Activated CD8-positive, alpha-beta memory T cell treated with anti-CD3 and anti-CD28 coated beads, Interleukin-2, amount 10 ng/mL, durations not matched to agents 7 days and 5 days (primary cell): ENCODE measurements around the gene CSNK1A1. TPM values are rescaled to one million over a fixed set of nuclear protein-coding genes. Genes with fewer than 3 reads are reported as not detected.

ENCODE experiments used
- ATAC-seq: fragments of 150-1000 bp; cut with Tn5 transposase; one replicate; pipeline ENCODE4 v1.10.0; 2021; ENCODE audit warnings: moderate library complexity
- CTCF ChIA-PET: fragments of 350-600 bp; sonication (Branson Sonifier 250); formaldehyde crosslinking; loops from one replicate; lab custom pipeline; 2021; ENCODE audit warnings: antibody characterized with exemption; lab: Charles Lee
- DNase-seq: peaks from one replicate; pipeline ENCODE4 v3.0.0-alpha.2; 2020
- H3K27ac Mint-ChIP-seq: one replicate; pipeline ENCODE4 v1.8.0; 2021; ENCODE audit warnings: mild to moderate bottlenecking, mixed read lengths
- H3K27me3 Mint-ChIP-seq: one replicate; pipeline ENCODE4 v1.8.0; 2021; ENCODE audit warnings: mixed read lengths
- H3K36me3 Mint-ChIP-seq: one replicate; pipeline ENCODE4 v1.8.0; 2021; ENCODE audit warnings: mild to moderate bottlenecking, mixed read lengths
- H3K4me1 Mint-ChIP-seq: one replicate; pipeline ENCODE4 v1.8.0; 2021; ENCODE audit warnings: mixed read lengths
- H3K4me3 Mint-ChIP-seq: one replicate; pipeline ENCODE4 v1.8.0; 2021; ENCODE audit warnings: mild to moderate bottlenecking, moderate library complexity, mixed read lengths
- H3K9me3 Mint-ChIP-seq: one replicate; pipeline ENCODE4 v1.8.0; 2022; ENCODE audit warnings: low read depth, mixed read lengths
- total RNA-seq, 2 experiments: library from RNA; stranded (reverse); gene quantifications; one replicate each; pipeline ENCODE4 v1.2.3, GENCODE V29; 2021

The CSNK1A1 gene
- total RNA-seq, 2 experiments from 2014 or later, result 193 to 204 TPM

GRCh38 chr5:149492781-149493180 lies 58.5 kb downstream of the CSNK1A1 start:
- Mint-ChIP-seq H3K4me3 (no peak overlapping the region), H3K9me3 (no peaks in the 10 kb centered on the region), H3K27ac (no peak overlapping the region), H3K36me3 (peaks cover 29% of the 10 kb centered on the region), H3K4me1 (no peaks in the 10 kb centered on the region), H3K27me3 (peaks cover 3% of the 10 kb centered on the region)
- CTCF ChIA-PET, result no interaction called here
- no peak for DNase-seq
- ATAC-seq, result no peak

DNA sequence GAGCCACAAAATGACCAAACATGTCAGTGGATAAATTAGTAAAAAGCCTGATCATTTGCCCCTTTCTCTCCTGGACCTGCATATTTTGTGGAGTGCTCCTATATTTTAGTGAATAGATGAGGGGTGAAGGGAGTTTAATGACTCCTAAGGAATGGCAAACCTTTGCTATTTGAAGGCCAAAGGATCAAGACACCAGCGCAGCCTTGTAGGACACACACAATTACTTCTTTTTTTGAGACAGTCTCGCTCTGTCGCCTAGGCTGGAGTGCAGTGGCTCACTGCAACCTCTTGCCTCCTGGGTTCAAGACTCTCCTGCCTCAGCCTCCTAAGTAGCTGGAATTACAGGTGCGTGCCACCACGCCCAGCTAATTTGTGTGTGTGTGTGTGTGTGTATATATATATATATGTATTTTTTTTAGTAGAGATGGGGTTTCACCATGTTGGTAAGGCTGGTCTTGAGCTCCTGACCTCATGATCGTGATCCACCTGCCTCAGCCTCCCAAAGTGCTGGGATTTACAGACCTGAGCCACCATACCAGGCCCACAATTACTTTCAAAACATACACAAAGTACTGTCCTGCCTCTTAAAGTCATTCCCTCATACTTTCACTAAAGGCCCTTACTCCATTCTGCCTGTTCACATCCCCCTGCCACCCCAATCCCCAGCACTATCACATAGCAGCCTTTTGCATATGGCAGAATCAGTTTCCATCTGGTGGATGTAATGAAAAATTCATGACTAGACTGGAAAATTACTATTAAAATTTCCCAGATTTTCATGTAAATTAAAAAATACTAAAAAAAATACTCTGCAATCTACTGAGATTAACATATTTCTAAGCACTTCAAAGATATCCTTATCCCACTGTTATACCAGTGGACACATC lies 60.4 kb downstream of the CSNK1A1 start:
- no peak for ATAC-seq
- no peak for DNase-seq
- Mint-ChIP-seq H3K27me3 (peaks cover 3% of the 10 kb centered on the region), H3K4me1 (no peaks in the 10 kb centered on the region), H3K4me3 (no peak overlapping the region), H3K27ac (no peak overlapping the region), H3K9me3 (no peaks in the 10 kb centered on the region), H3K36me3 (peaks cover 17% of the 10 kb centered on the region)
- CTCF ChIA-PET, result interaction anchor here (1.5 kb wide), 1 partner anchor 12 kb away, joined by 4 read pairs; no protein-coding TSS in a partner anchor

DNA sequence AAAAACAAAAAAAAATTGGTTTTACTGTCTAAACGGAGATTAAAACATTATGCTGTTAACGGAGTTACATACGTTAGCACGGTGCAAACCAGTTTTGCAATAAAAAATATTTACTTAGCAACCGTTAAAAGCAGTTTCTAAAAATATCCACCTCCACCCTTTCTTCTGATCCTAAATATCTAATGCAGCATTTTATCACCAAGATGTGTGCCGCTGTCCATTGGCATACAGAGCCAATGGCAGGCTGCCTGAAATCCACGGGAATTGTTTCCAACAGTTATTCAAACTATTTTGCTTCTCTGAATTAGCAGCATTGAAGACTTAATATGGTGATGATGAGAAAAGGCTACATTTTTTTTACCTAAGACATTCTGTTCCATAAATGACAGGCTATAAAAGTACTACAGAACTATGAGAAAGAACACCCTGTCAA lies 61.6 kb downstream of the CSNK1A1 start:
- ATAC-seq (no peak), DNase-seq (no peak)
- Mint-ChIP-seq H3K36me3 (peaks cover 12% of the 10 kb centered on the region), H3K9me3 (no peaks in the 10 kb centered on the region), H3K27ac (no peak overlapping the region), H3K4me3 (no peak overlapping the region), H3K27me3 (peaks cover 3% of the 10 kb centered on the region), H3K4me1 (no peaks in the 10 kb centered on the region)
- CTCF ChIA-PET, result no interaction called here

GRCh38 chr5:149488645-149489306 lies 62.5 kb downstream of the CSNK1A1 start:
- Mint-ChIP-seq H3K4me1 (no peaks in the 10 kb centered on the region), H3K27ac (no peak overlapping the region), H3K27me3 (peaks cover 3% of the 10 kb centered on the region), H3K4me3 (no peak overlapping the region), H3K9me3 (no peaks in the 10 kb centered on the region), H3K36me3 (peaks cover 7% of the 10 kb centered on the region)
- CTCF ChIA-PET, result no interaction called here
- DNase-seq (no peak), ATAC-seq (no peak)

DNA sequence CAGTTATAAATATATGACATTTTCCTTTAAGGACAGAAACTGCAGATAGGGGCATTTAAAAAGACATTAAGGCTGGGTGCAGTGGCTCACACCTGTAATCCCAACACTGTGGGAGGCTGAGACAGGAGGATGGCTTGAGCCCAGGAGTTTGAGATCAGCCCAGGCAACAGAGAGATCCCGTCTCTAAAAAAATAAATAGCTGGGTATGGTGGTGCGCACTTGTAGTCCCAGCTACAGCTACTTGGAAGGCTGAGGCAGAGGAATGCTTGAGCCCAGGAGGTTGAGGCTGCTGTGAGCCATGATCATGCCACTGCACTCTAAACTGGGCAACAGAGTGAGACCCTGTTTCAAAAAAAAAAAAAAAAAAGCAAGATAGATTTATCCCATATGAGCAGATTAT lies 63.6 kb downstream of the CSNK1A1 start:
- ATAC-seq, result no peak

DNA sequence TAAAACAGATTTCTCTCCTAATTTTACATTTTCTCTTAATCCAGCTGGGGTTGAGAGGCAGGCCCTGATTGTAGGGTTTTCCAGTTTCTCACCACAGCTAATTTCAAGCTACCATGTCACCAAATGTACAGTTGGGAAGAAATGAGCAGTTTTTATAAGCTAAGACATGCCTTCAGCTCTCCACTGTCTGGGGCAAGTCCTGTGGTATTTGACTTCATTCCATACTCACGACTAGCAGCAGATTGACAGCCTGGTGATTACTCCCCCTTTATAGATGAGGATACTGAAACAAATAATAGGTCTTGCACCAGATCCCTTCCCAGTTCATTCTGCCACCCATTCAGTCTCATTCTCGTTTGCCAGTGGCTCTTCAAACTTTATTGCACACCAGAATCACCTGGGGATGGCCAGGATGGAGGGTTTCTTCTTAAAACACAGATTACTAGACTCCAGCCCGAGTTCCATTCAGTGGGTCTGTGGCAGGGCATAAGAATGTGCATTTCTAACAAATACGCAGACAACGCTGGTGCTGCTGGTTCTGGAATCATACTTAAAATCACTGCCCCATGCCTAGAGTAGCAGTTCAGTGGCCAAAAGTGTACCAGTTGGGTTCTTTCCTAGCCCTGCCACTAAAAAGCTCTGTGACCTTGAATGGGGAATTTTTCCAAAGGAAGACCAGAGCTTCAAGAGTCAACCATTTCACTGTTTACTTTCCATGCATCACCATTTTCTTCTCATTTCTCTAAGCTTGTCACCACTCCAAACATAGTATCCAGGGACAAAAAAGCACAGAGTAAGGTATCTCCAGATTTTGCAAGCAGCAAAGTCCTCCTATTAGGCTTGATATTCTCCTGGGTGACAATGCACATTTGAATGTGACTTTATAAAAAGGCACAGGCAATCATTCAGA lies 64.3 kb downstream of the CSNK1A1 start:
- CTCF ChIA-PET, result no interaction called here
- Mint-ChIP-seq H3K27ac (no peak overlapping the region), H3K4me3 (no peak overlapping the region), H3K9me3 (no peaks in the 10 kb centered on the region), H3K27me3 (peaks cover 5% of the 10 kb centered on the region), H3K4me1 (no peaks in the 10 kb centered on the region), H3K36me3 (no peaks in the 10 kb centered on the region)
- no peak for ATAC-seq
- DNase-seq, result no peak

More for the DNA sequence above, 63.6 kb downstream of the CSNK1A1 start:
- no peaks in the 10 kb centered on the region for H3K36me3 Mint-ChIP-seq
- no peak overlapping the region for H3K4me3 Mint-ChIP-seq
- no peak overlapping the region for H3K27ac Mint-ChIP-seq
- H3K27me3 Mint-ChIP-seq, result peaks cover 3% of the 10 kb centered on the region
- CTCF ChIA-PET, result no interaction called here
- no peaks in the 10 kb centered on the region for H3K9me3 Mint-ChIP-seq
- no peak for DNase-seq
- H3K4me1 Mint-ChIP-seq, result no peaks in the 10 kb centered on the region

GRCh38 chr5:149485655-149486615 lies 65.3 kb downstream of the CSNK1A1 start:
- Mint-ChIP-seq H3K36me3 (no peaks in the 10 kb centered on the region), H3K27me3 (peaks cover 10% of the 10 kb centered on the region), H3K4me3 (no peak overlapping the region), H3K27ac (no peak overlapping the region), H3K9me3 (no peaks in the 10 kb centered on the region), H3K4me1 (no peaks in the 10 kb centered on the region)
- no peak for ATAC-seq
- no peak for DNase-seq
- CTCF ChIA-PET, result interaction anchor here (0.6 kb wide), 1 partner anchor 13 kb away, joined by 3 read pairs; no protein-coding TSS in a partner anchor

GRCh38 chr5:149481485-149481884 lies 69.8 kb downstream of the CSNK1A1 start:
- no peak for DNase-seq
- Mint-ChIP-seq H3K4me3 (no peak overlapping the region), H3K36me3 (no peaks in the 10 kb centered on the region), H3K4me1 (no peaks in the 10 kb centered on the region), H3K27me3 (peaks cover 10% of the 10 kb centered on the region), H3K27ac (no peak overlapping the region), H3K9me3 (no peaks in the 10 kb centered on the region)
- CTCF ChIA-PET, result no interaction called here
- no peak for ATAC-seq

- no peak for ATAC-seq
- CTCF ChIA-PET, result interaction anchor here (1.5 kb wide), 1 partner anchor 13 kb away, joined by 4 read pairs; no protein-coding TSS in a partner anchor
- no peaks in the 10 kb centered on the region for H3K36me3 Mint-ChIP-seq
- H3K4me1 Mint-ChIP-seq, result no peaks in the 10 kb centered on the region
- H3K4me3 Mint-ChIP-seq, result no peak overlapping the region
- no peak for DNase-seq
- H3K27me3 Mint-ChIP-seq, result peaks cover 10% of the 10 kb centered on the region
- no peaks in the 10 kb centered on the region for H3K9me3 Mint-ChIP-seq
- no peak overlapping the region for H3K27ac Mint-ChIP-seq
Observed at GRCh38 chr5:149478761-149479160, 72.5 kb downstream of the CSNK1A1 start.

DNA sequence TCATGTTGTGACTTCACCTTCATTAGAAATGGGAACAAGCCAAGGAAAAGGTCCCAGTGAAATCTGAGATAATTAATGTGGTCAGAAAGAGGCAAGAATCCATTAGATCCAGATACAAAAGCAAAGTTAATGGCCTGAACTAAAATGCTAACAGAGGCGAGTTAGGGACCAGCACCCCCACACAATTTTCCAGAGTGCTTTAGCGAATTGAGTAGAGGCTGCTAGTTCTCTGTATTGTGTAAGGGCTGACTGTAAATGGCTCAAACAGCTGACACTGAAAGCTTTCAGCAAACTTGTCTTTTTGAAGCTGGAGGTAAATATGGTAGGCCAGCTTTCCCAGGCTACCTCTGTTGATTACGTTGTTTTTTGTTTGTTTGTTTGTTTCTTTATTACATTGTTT lies 75.5 kb downstream of the CSNK1A1 start:
- Mint-ChIP-seq H3K4me3 (no peak overlapping the region), H3K27me3 (peaks cover 3% of the 10 kb centered on the region), H3K4me1 (no peaks in the 10 kb centered on the region), H3K27ac (no peak overlapping the region), H3K36me3 (no peaks in the 10 kb centered on the region), H3K9me3 (no peaks in the 10 kb centered on the region)
- DNase-seq, result no peak
- CTCF ChIA-PET, result interaction anchor here (0.6 to 1.3 kb wide), 3 partner anchors 46 to 108 kb away, joined by 3 read pairs; no protein-coding TSS in a partner anchor
- no peak for ATAC-seq

GRCh38 chr5:149474198-149474597 lies 77.0 kb downstream of the CSNK1A1 start:
- peak; percentile 27 for ATAC-seq
- CTCF ChIA-PET, result interaction anchor here (1.2 kb wide), 1 partner anchor 89 kb away, joined by 3 read pairs; no protein-coding TSS in a partner anchor

GRCh38 chr5:149473441-149473840 lies 77.8 kb downstream of the CSNK1A1 start:
- Mint-ChIP-seq H3K4me1 (no peaks in the 10 kb centered on the region), H3K9me3 (no peaks in the 10 kb centered on the region), H3K4me3 (no peak overlapping the region), H3K27ac (no peak overlapping the region), H3K36me3 (no peaks in the 10 kb centered on the region), H3K27me3 (peaks cover 3% of the 10 kb centered on the region)
- ATAC-seq (no peak), DNase-seq (no peak)
- CTCF ChIA-PET, result interaction anchor here (0.7 to 1.2 kb wide), 2 partner anchors 12 to 89 kb away, joined by 3 read pairs; no protein-coding TSS in a partner anchor

More at GRCh38 chr5:149474198-149474597, 77.0 kb downstream of the CSNK1A1 start:
- Mint-ChIP-seq H3K4me3 (no peak overlapping the region), H3K9me3 (no peaks in the 10 kb centered on the region), H3K27me3 (peaks cover 3% of the 10 kb centered on the region), H3K27ac (no peak overlapping the region), H3K36me3 (no peaks in the 10 kb centered on the region), H3K4me1 (no peaks in the 10 kb centered on the region)
- no peak for DNase-seq
